Stimulated activated CD4-positive, alpha-beta T cell treated with anti-CD3 and anti-CD28 coated beads, Interleukin-2, amount 100 ng/mL, for 48 hours (primary cell): ENCODE results near the gene ALDH3B2.

Experiments
- DNase-seq, 2 donors: peaks; one replicate each; pipeline ENCODE4 v3.0.0-alpha.2; 2020

Gene ALDH3B2

GRCh38 chr11:67612751-67613150, 61.7 kb downstream of the ALDH3B2 start:
- DNase-seq = no peak
